Spinal cord (tissue), 10 donors: ENCODE measurements around the gene ST6GAL2. TPM values are rescaled to one million over a fixed set of nuclear protein-coding genes. Genes with fewer than 3 reads are reported as not detected.
A peak's percentile ranks its signal among the peaks of the same experiment; 100 is the strongest.

Source experiments
- DNase-seq, 6 donors: peaks; one replicate each; pipeline versions ENCODE4 v3.0.0 to v3.0.0-alpha.2; 2013 to 2015; ENCODE audit warnings: low spot score in 6 of 6, low read depth in 4 of 6
- H3K27ac ChIP-seq: one replicate; pipeline ENCODE4 v1.5.1; 2013; ENCODE audit warnings: low read depth, low read length, control low read depth
- H3K27me3 ChIP-seq: one replicate; pipeline ENCODE4 v1.6.1; 2013; ENCODE audit warnings: low read length; ENCODE audit not compliant: control insufficient read depth, insufficient read depth
- H3K36me3 ChIP-seq: one replicate; pipeline ENCODE4 v1.6.1; 2013; ENCODE audit warnings: low read length; ENCODE audit not compliant: control insufficient read depth, insufficient read depth
- H3K4me1 ChIP-seq: one replicate; pipeline ENCODE4 v1.6.1; 2013; ENCODE audit warnings: low read length; ENCODE audit not compliant: control insufficient read depth, insufficient read depth
- H3K4me3 ChIP-seq: one replicate; pipeline ENCODE4 v1.5.1; 2013; ENCODE audit warnings: low read depth, low read length, control low read depth
- H3K9me3 ChIP-seq: one replicate; pipeline ENCODE4 v1.6.1; 2013; ENCODE audit warnings: low read length; ENCODE audit not compliant: control insufficient read depth, insufficient read depth
- WGBS: methylation state at CpG from one replicate; pipeline ENCODE4 v1.1.5; 2013; ENCODE audit warnings: missing lambda C conversion rate; ENCODE audit not compliant: insufficient coverage; 5-methylcytosine and 5-hydroxymethylcytosine counted together
- polyA plus RNA-seq, 2 donors: library from polyadenylated mRNA; unstranded; fragments of 120-200 nt; gene quantifications; one replicate each; pipeline ENCODE4 v1.2.1, GENCODE V29; 2013; ENCODE audit not compliant: insufficient read length in 2 of 2
- total RNA-seq, 2 donors: library from RNA; depleted of rRNA in 1 of 2; stranded (reverse); fragments of 120-200 nt in 1 of 2; fragments of >200 nt in 1 of 2; gene quantifications; one replicate each; pipeline versions ENCODE4 v1.2.3 to v1.2.4, GENCODE V29; 2013 to 2014
- donor health status: healthy.

Gene ST6GAL2
- total and polyA plus RNA-seq, 4 donors: 23.0 to 74.2 (median 49.7) TPM

GRCh38 chr2:106847366-106847765 is 38.6 kb downstream of the ST6GAL2 start:
- Histone ChIP-seq H3K27me3 (no peaks in the 10 kb centered on the region), H3K27ac (no peak overlapping the region), H3K4me1 (peaks cover 26% of the 10 kb centered on the region), H3K4me3 (no peak overlapping the region), H3K9me3 (no peaks in the 10 kb centered on the region), H3K36me3 (peaks cover 13% of the 10 kb centered on the region)
- no CpG with 5 or more reads among the region's 2 CpGs for WGBS
- no peak for DNase-seq

DNA sequence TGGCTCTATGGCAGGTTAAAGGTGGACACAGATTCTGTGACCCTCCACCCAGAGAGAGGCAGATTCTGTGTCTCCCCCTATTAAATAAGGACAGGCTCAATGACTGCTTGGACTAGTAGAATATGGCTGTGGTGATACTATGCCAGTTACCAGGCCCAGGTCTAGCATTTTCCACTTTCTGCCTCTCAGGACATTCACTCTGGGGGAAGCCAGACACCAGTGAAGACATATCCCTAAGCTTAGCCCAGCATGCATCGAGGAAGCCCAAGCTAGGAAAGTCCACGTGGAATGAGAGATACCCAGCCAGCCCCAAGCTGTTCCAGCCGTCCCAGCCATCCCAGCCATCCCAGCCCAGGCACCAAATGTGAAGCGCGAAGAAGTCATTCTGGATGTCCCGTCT is 40.3 kb downstream of the ST6GAL2 start:
- H3K4me3 ChIP-seq: no peak overlapping the region
- H3K27me3 ChIP-seq: no peaks in the 10 kb centered on the region
- no peaks in the 10 kb centered on the region for H3K9me3 ChIP-seq
- 100% methylated on average over 5 of the region's 6 CpGs for WGBS
- peaks cover 15% of the 10 kb centered on the region for H3K36me3 ChIP-seq
- H3K4me1 ChIP-seq: peaks cover 28% of the 10 kb centered on the region
- no peak overlapping the region for H3K27ac ChIP-seq
- DNase-seq: no peak

DNA sequence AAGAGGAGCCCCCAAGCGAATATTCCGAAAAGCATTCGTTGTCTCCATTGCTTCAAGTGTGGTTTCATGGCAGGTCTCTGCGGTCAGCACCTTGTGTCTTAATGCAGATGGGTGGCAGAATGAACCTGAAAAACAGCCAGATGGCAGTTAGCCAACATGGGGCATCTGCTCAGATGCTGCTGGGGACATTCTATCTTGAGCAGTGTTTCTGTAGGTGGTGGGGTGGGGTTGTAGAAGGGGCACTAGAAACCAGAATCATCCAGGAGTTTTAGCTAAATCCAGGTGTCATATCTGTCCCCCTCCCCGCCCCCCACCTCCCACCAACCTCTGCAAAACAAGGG is 42.1 kb downstream of the ST6GAL2 start:
- DNase-seq: no peak
- peaks cover 25% of the 10 kb centered on the region for H3K4me1 ChIP-seq
- H3K4me3 ChIP-seq: no peak overlapping the region
- no peak overlapping the region for H3K27ac ChIP-seq
- H3K36me3 ChIP-seq: peaks cover 15% of the 10 kb centered on the region
- H3K27me3 ChIP-seq: no peaks in the 10 kb centered on the region
- H3K9me3 ChIP-seq: no peaks in the 10 kb centered on the region
- WGBS: 95% methylated on average over 4 of the region's 5 CpGs

- no peak for DNase-seq
- Histone ChIP-seq H3K27ac (no peak overlapping the region), H3K9me3 (no peaks in the 10 kb centered on the region), H3K27me3 (no peaks in the 10 kb centered on the region), H3K4me3 (no peak overlapping the region), H3K4me1 (peaks cover 23% of the 10 kb centered on the region), H3K36me3 (peaks cover 16% of the 10 kb centered on the region)
- 96% methylated on average over 58 of the region's 63 CpGs for WGBS
These were observed 42.7 kb downstream of the ST6GAL2 start for GRCh38 chr2:106843001-106843909.

GRCh38 chr2:106841886-106842645 is 43.9 kb downstream of the ST6GAL2 start:
- H3K27ac ChIP-seq: no peak overlapping the region
- H3K27me3 ChIP-seq: no peaks in the 10 kb centered on the region
- H3K4me1 ChIP-seq: peaks cover 22% of the 10 kb centered on the region
- no peak overlapping the region for H3K4me3 ChIP-seq
- no peaks in the 10 kb centered on the region for H3K9me3 ChIP-seq
- 87% methylated on average over 7 of the region's 7 CpGs for WGBS
- DNase-seq: no peak
- peaks cover 19% of the 10 kb centered on the region for H3K36me3 ChIP-seq

GRCh38 chr2:106840818-106841217 is 45.1 kb downstream of the ST6GAL2 start:
- H3K4me3 ChIP-seq: no peak overlapping the region
- H3K9me3 ChIP-seq: no peaks in the 10 kb centered on the region
- WGBS: no CpG with 5 or more reads among the region's 2 CpGs
- DNase-seq: peak in 2 of 6 donors; percentile 23 to 93
- H3K27me3 ChIP-seq: no peaks in the 10 kb centered on the region
- peaks cover 19% of the 10 kb centered on the region for H3K36me3 ChIP-seq
- no peak overlapping the region for H3K27ac ChIP-seq
- H3K4me1 ChIP-seq: peaks cover 22% of the 10 kb centered on the region

DNA sequence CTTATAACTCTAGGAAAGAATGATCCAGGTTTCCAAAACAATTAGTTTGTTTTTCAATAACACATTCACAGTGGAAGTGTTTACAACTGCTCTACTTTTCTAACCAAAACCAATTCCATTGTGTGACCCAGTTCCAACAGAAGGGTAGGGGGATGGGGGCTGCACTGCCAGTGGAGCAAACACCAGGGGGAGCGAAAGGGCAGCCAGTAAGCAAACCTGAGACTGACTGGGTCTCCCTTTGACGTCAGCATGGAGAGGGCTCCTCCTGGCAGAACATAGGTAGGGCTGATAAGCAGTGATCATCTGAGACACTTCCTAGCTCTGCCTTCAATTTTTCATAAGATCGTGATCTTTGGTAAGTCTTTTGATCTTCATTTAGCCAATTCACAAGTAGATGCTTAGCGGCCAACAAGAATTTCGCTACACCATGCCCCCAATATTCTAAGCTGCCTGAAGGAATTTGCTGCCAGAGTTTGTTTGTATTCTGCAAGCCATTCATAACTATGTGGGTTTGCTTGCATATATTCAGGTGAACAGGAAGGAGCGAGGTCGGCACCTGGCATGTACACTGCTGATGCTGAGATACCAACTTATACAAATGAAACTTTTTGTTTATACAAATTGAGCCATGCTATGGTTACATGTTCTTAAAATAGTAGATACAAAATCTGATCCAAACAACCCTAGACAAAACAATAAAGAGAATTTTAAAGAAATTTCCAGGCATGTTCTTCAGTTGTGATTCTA is 45.9 kb downstream of the ST6GAL2 start:
- no peak overlapping the region for H3K4me3 ChIP-seq
- peaks cover 22% of the 10 kb centered on the region for H3K4me1 ChIP-seq
- no peak overlapping the region for H3K27ac ChIP-seq
- H3K9me3 ChIP-seq: no peaks in the 10 kb centered on the region
- 46% methylated on average over 2 of the region's 7 CpGs for WGBS
- peaks cover 19% of the 10 kb centered on the region for H3K36me3 ChIP-seq
- DNase-seq: peak in 1 of 6 donors; percentile 71
- H3K27me3 ChIP-seq: no peaks in the 10 kb centered on the region

GRCh38 chr2:106833256-106833655 is 52.7 kb downstream of the ST6GAL2 start:
- no peaks in the 10 kb centered on the region for H3K27me3 ChIP-seq
- H3K27ac ChIP-seq: no peak overlapping the region
- peaks cover 5% of the 10 kb centered on the region for H3K4me1 ChIP-seq
- no peak for DNase-seq
- no peak overlapping the region for H3K4me3 ChIP-seq
- WGBS: no CpG with 5 or more reads among the region's 3 CpGs
- peaks cover 5% of the 10 kb centered on the region for H3K36me3 ChIP-seq
- no peaks in the 10 kb centered on the region for H3K9me3 ChIP-seq

GRCh38 chr2:106831816-106832569 is 54.0 kb downstream of the ST6GAL2 start:
- Histone ChIP-seq H3K27me3 (no peaks in the 10 kb centered on the region), H3K4me3 (no peak overlapping the region), H3K27ac (no peak overlapping the region), H3K4me1 (no peaks in the 10 kb centered on the region), H3K9me3 (no peaks in the 10 kb centered on the region), H3K36me3 (peaks cover 3% of the 10 kb centered on the region)
- no CpG with 5 or more reads among the region's 6 CpGs for WGBS
- DNase-seq: no peak
